GM12864 (cell line): ENCODE results near the gene ATP1A2.

ENCODE experiments used
- DNase-seq: peaks from one replicate; pipeline ENCODE4 v3.0.0-alpha.2; 2011; ENCODE audit warnings: low read depth
- H3K4me3 ChIP-seq: 2 replicates; pipeline ENCODE4 v1.5.1; 2011; ENCODE audit warnings: mild to moderate bottlenecking, low read depth, low read length, control low read depth
- TF ChIP-seq, protein P1 (sequence below): IDR thresholded peaks from 2 replicates; pipeline ENCODE4 v1.5.1; 2011; ENCODE audit warnings: low read depth, mild to moderate bottlenecking, moderate library complexity, low read length, control low read depth, inconsistent platforms; ENCODE audit errors: missing control alignments

Gene ATP1A2

DNA sequence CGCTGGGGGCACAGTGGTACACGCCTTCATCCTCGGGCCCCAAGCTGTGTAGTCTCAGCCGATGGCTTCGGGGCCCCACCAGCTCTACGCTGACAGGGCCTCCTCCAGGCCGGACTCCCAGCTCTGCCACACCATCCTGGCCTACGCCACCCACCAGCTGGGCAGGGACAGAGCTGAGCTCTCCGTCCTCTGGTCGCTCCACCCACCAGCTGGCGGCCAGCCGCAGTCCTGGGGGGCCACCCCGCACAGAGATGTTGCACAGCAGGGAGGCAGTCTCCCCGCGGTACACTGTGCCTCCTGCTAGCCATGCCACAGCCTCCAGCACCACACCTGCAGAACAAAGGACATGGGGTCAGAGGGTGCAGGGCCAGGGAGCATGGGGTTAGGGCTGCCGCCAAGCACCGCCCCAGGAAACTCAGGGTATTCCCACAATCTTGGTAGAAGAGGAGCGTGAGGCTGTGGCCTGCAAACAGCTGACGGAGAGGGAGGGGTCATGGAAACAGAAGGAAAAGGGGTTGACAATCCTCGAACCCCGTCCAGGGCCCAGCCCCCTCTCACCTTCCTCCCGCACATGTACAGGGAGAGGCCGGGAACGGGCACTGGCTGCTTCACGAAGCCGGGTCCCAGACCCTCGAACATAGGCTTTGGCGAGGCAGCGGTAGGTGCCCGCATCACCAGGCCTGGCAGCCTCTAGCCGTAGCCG, 23.0 kb upstream of the ATP1A2 start:
- H3K4me3 ChIP-seq = no peak overlapping the region
- TF ChIP-seq, protein P1, sequence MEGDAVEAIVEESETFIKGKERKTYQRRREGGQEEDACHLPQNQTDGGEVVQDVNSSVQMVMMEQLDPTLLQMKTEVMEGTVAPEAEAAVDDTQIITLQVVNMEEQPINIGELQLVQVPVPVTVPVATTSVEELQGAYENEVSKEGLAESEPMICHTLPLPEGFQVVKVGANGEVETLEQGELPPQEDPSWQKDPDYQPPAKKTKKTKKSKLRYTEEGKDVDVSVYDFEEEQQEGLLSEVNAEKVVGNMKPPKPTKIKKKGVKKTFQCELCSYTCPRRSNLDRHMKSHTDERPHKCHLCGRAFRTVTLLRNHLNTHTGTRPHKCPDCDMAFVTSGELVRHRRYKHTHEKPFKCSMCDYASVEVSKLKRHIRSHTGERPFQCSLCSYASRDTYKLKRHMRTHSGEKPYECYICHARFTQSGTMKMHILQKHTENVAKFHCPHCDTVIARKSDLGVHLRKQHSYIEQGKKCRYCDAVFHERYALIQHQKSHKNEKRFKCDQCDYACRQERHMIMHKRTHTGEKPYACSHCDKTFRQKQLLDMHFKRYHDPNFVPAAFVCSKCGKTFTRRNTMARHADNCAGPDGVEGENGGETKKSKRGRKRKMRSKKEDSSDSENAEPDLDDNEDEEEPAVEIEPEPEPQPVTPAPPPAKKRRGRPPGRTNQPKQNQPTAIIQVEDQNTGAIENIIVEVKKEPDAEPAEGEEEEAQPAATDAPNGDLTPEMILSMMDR = no peak
- DNase-seq = no peak

- H3K4me3 ChIP-seq = no peak overlapping the region
- TF ChIP-seq, protein P1 = no peak
- no peak for DNase-seq
Observed at GRCh38 chr1:160093069-160093395, 22.5 kb upstream of the ATP1A2 start.

DNA sequence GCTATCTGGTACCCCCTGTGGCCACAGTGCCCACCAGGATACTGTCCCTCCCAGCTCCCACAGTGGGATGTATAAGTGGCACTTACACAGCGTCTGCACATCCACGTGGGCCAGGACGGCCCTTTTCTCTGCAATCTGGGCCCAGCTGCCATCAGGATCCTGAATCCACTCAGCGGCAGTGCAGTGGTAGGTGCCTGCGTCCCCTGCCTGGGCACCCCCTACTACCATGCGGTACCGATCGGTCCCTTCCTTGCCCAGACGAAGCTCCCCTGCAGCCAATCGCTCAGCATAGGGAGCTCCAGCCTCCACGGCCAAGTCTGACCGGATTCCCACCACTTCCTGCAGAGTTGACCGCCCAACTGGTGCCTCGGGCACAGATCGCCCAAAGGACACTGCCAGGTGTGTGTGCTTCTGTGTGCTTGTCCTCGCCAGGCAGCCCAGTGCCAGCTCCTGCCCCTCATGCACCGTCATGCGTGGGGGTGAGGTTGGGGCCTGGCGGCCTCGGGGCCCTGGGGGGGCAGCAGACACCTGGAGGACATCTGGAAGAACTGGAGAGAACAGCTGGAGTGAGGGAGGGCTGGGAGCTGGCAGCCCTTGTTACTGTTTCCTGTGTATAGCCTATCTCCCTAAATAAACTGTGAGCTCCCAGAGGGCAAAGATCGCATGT, 21.8 kb upstream of the ATP1A2 start:
- TF ChIP-seq, protein P1 = no peak
- DNase-seq = no peak
- H3K4me3 ChIP-seq = no peak overlapping the region

GRCh38 chr1:160094291-160094625, 21.3 kb upstream of the ATP1A2 start:
- no peak overlapping the region for H3K4me3 ChIP-seq
- TF ChIP-seq, protein P1 = no peak
- no peak for DNase-seq

DNA sequence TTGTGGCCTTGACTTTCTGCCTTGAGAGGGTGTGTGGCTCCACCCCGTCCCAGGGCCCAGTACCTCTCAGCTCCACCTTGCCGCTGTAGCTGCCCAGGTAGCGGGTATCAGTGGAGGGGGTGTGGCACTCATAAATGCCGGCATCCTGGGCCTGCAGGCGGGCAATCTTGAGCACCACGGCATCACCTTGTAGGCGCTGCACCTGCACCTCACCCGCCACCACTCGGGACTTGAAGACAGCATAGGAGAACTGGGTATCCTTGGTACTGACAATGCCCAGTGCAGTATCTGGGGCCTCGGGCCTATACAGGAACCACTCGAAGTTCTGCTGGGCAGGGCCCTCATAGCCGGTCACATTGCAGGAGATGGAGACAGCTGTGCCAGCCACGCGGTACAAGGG, 20.8 kb upstream of the ATP1A2 start:
- H3K4me3 ChIP-seq = no peak overlapping the region
- DNase-seq = no peak
- TF ChIP-seq, protein P1 = no peak

- TF ChIP-seq, protein P1 = no peak
- no peak for DNase-seq
- H3K4me3 ChIP-seq = no peak overlapping the region
Observed at GRCh38 chr1:160095382-160096105, 20.0 kb upstream of the ATP1A2 start.
